GM21619 (cell line): ENCODE results near the gene SHROOM2.

Experiments
- ATAC-seq: cut with Tn5 transposase; IDR thresholded peaks from one replicate; pipeline ENCODE4 v1.9.1; 2021; ENCODE audit not compliant: unreplicated experiment

The SHROOM2 gene

GRCh38 chrX:9997041-9997440, 210.8 kb downstream of the SHROOM2 start:
- no peak for ATAC-seq

GRCh38 chrX:9997524-9997923, 211.3 kb downstream of the SHROOM2 start:
- no peak for ATAC-seq
